HG02885 (cell line): ENCODE results near the gene PRODH.
"Not testable (repeated sequence)": the region's sequence is repeated elsewhere in the genome, so short reads cannot be mapped to it uniquely, and the experiment has no call there.

Experiments used
- ATAC-seq: cut with Tn5 transposase; IDR thresholded peaks from one replicate; pipeline ENCODE4 v1.9.1; 2021; ENCODE audit warnings: mild to moderate bottlenecking; ENCODE audit not compliant: unreplicated experiment, poor library complexity

Gene PRODH

DNA sequence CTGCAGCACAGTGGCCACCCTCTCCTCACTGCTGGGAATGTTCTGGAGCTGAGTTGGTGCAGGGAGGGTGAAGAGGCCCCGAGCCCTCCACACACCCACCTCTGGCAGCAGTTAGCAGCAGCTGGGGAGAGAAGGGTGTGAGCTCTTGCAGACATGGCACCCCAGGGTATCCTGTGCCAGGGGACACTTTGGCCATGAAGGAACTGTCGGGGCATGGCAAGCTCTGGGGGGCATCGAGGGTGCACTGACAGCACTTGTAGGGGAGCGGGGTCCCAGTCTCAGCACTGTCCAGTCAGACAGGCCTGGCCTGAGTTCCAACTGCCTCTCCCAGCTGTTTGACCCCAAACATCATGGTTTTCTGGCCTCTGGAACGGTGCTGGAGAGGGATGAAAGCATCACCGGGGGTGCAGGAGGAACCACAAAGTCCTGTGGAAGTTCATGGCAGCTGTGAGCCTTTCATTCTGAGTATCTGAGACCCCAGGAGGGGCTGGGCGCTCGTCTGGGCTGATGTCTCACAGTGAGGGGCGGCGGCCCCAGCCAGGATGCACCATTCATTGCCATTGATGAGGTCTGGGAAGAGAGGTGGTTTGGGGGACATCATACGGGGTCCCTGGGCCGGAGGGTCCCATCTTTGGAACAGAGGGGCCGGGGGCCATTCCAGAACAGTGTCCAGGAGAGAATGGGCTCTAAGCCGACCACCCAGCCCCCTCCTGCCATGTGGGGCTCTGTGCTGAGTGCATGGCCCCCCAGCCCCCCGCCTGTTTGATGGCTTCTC, 20.2 kb upstream of the PRODH start:
- not testable (repeated sequence) for ATAC-seq

DNA sequence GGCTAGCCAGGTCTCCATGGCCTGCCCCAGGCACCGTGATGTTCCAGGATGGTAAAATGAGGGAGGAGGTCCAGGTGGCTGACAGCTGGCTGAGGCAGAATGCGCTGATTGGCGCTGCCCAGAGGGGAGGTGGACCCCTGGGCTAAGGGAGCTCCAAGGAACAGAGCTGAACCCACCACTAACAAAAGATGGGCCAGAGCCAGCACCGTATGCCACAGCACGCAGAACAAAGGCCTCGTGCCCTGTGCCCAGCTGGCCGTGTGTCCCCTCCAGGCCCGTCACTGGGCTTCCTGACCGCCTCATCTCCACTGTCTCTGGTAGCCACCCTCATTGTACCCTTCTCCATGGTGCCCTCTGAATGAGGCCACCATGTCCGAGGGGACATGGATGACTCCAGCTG, 19.6 kb upstream of the PRODH start:
- ATAC-seq = no peak

DNA sequence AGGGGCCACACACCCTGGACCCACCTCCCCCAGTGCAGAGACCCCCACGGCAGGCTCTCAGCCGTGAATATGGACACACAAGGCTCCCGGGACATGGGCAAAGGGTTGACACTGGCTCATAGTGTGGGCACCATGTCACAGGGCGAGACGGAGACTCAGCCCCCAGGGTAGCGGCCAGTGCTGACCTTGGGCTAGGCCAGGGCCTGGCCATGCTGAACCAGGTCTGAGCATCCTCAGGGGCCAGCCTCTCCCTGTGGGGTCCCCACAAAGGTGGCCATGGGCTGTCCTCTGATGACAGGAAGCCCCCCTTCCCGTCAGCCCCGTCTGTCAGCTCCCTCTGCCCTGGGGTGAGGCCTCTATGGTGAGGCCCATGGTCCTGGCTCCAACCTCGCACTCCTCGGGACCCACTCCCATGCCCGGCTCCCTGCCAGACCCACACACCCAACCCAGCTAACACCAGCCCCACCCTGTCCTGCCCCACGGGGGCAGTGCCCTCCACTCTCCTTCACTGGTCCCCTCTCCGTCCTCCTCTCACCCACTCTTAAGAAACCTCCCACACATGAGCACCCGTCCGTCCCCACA, 19.0 kb upstream of the PRODH start:
- ATAC-seq = no peak

DNA sequence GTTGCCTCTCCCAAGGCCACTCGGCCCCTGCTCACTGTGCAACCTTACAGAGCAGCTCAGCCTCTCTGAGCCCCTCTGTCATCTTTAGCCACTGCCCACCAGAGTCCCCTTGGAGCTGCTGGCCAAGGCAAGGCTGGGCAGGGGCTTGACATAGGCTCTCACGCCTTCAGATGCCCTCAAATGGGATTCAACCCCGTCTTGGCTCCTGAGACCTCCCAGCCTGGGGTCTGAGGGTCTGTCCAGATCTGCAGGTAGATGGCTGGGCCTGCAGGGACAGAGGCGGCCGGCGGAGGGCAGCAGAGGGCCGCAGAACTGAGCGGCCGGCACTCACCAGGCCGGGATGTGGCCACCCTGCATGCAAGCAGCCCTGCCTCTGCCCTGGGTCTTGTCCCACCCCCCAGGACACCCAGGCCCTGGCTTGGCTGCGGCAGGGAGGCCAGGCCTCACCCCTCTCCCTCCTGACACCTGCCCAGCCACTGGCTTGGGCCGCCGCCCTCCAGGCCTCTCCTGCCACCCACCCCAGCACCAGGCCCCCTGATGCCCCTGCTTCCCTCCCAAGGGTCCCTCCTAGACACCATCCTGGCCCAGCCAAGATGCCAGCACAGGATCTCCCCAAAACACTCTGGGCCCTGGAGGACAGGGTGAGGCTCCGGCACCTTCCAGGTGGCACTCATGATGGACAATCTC, 18.4 kb upstream of the PRODH start:
- peak; percentile 62 for ATAC-seq

DNA sequence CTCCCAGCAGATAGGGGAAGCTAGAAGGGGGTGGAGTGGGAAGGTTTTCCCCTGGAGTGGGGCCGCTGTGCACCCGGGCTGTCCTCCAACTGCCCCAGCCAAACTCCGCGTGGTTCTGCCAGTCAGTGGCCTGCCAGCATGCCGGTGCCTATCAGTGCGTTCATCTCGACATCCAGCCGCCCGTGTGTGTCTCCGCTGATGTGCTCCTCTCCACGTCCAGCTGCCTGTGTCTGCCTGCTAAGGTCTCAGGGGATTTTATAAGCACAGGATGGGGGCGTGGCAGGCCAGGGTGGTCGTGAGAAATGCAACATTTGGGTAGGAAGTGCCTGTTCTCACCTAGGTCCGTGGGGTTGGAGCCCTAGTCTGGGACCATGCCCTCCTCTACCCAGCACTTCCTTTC, 17.0 kb upstream of the PRODH start:
- not testable (repeated sequence) for ATAC-seq

DNA sequence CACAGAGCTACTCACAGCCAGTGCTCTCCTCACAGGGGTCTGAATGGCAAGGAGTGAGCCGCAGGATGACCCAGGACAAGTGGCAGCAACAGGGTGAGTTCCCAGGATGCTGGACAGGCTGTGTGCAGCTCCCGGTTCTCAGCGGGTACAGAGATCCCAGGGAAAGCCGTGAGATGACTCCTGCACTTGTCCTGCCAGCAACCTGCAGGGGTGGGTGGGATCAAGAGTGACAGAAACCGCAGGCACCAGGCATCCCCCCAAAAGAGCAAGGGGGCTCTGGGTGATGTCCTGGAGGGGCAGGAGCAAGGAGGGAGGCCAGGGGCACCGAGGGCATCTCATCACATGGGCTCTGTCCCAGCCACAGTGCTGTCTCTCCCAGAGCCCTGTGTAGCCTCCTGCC, 15.9 kb upstream of the PRODH start:
- ATAC-seq = no peak

DNA sequence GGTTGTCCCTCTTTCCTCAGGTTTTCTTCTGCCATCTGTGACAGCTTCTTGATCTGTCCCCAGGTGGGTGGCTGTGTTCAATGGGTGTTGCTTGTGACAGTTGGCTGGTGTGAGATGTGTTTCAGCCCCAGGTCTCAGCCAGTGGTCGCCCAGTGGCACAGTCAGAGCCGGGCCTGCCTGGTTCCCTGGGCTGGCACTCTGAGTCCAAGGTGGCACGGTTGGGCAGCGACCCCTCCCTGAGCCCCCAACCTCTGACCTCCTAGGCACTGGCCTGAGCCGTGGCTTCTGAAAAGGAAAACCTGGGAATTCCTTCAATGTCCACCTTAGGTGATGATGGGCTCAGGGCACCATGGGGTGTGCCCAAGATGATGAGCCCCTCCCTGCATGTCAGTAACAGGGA, 14.0 kb upstream of the PRODH start:
- no peak for ATAC-seq

DNA sequence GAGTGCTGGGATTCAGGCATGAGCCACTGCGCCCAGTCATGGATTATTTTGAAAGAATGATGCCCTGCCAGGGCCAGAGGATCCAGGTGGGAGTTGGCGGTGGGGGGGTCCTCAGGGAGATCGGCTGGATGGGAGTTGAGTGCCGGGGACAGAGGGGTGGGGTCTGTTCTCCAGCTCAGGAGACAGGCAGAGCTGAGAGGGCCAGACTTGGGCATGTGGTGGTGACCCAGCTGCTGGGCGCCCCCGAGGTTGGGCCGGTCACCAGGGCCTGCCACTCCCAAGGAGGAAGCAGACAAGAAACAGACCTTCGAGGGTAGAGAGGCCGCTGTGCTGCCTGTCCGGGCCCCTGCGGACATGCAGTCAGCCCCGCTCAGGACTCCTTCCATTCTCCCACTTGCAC, 11.8 kb upstream of the PRODH start:
- ATAC-seq = no peak

DNA sequence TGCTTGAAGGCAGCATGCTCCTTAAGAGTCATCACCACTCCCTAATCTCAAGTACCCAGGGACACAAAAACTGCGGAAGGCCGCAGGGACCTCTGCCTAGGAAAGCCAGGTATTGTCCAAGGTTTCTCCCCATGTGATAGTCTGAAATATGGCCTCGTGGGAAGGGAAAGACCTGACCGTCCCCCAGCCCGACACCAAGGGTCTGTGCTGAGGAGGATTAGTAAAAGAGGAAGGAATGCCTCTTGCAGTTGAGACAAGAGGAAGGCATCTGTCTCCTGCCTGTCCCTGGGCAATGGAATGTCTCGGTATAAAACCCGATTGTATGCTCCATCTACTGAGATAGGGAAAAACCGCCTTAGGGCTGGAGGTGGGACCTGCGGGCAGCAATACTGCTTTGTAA, 11.0 kb upstream of the PRODH start:
- ATAC-seq = not testable (repeated sequence)

DNA sequence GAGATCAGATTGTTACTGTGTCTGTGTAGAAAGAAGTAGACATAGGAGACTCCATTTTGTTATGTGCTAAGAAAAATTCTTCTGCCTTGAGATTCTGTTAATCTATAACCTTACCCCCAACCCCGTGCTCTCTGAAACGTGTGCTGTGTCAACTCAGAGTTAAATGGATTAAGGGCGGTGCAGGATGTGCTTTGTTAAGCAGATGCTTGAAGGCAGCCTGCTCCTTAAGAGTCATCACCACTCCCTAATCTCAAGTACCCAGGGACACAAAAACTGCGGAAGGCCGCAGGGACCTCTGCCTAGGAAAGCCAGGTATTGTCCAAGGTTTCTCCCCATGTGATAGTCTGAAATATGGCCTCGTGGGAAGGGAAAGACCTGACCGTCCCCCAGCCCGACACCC, 2.6 kb upstream of the PRODH start:
- not testable (repeated sequence) for ATAC-seq

DNA sequence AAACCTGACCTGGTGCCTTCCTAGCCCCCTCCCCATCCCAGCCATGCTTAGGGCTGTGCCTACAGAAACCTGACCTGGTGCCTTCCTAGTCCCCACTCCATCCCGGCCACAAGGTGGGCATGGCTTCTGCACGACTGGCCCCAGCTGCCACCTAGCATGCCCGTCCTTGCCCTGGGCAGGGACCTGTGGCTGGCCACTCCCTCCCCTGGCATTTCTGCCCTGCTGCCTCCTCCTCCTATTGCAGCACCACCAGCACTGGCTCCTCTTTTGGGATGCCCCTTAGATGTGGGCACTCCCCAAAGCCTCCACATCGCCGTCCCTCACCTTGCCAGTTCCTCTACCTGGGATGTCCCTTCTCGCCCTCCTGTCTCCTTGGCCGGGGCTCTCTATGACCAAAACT, 1.4 kb downstream of the PRODH start:
- ATAC-seq = not testable (repeated sequence)

DNA sequence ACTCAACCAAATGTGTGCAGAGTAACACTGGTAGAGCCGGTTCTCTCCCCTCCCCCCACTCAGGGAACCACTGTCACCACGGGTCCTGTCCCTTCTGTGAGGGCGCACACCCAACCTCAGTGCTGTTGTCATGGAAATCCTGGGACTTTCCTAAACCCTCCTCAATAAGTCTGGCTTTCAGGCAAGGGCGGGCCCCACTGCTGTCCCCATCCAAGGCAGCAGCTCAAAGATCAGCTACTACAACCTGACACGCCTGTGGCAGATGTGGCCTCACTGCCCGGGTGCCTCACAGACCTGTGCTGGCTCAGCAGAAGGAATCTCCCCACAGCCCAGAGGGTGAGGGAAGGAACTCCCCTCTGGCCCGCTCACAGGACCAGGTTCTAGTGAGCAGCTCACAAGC, 2.2 kb downstream of the PRODH start:
- no peak for ATAC-seq

DNA sequence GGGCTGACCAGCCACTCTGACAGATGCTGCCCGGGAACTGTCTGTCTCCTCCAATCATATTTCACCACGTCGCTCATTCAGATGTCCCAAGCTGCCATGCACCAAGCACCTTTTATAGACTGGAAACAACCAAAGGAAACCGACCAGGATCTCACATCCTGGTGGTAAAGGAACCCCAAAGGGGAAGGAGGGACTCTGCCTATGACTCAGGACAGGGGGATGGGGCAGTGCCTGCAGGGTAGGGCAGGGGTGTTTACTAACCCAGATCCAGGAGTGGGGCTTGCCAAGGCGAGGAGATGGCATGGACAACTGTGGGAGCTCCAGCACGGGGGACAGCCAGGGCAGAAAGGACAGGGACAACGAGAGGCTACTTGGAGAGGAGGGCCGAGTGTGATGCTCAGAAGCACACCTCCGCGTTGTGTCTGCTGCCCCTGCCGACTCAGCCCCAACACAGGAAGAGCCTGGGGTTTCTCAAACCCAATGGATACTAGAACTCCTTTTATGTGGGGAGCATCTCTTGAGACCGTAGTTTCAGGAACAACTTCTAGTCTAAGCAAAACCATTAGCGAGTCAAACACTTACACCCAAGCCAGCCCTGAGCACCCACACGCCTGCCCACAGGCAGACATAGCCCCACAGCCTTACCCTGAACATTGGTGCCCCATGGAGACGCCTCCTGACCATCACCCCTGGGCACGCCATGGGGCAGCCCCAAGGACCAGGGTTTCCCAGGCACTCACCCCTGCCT, 4.0 kb downstream of the PRODH start:
- no peak for ATAC-seq

DNA sequence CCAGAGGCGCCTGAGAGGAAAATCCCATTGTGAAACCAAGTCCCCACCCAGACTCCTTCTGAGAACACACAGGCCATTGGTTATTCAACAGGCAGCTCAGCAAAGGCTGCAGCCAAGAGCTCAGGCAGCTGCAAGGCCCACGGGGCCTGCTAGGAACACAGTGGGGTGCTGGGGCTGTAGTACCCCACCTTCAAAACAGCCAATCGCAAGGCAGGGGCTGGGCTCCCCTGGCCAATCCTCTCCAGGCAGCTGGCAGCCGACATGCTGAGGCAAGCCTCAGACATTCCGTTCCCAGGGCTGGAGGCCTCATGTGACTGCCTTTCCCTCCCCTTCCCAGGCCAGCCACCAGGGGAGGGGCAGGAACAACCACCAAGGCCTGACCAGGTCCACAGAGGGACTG, 6.6 kb downstream of the PRODH start:
- no peak for ATAC-seq

DNA sequence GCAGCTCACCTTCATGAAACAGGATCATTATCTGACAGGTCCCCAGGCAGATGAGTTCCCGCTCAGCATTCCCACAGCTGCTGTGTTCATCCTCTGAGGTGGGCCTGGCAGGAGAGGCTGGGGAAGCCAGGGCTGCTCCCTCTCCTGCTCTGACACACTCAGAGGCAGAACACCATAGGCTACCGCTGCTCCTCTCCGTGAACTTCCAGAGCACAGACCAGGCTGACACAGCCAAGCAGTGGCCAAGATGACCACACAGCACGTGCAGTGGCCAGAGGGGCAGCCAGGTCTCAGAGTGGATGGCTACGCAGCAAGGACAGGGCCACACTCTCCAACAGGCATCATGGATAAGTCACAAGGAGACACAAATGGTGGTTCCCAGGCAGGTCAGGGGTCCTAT, 8.5 kb downstream of the PRODH start:
- no peak for ATAC-seq

DNA sequence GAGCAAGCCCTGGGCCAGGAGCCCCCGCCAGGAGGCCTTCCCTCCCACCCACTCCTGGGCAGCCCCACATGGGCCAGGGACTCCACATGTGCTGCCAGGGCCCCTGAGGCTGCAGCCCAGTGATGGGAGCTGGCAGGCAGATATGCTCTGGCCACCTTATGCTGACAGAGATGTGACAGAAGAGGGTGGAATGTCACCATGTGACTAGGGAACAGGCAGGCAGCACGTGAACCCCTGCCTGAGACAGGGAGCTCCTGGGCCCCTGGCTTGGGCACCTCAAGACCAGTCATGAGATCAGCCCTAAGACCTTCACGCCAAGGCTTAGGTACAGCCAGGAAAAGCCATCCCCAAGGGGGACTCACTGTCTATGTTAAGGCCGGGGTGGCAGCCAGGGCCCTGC, 9.1 kb downstream of the PRODH start:
- no peak for ATAC-seq

DNA sequence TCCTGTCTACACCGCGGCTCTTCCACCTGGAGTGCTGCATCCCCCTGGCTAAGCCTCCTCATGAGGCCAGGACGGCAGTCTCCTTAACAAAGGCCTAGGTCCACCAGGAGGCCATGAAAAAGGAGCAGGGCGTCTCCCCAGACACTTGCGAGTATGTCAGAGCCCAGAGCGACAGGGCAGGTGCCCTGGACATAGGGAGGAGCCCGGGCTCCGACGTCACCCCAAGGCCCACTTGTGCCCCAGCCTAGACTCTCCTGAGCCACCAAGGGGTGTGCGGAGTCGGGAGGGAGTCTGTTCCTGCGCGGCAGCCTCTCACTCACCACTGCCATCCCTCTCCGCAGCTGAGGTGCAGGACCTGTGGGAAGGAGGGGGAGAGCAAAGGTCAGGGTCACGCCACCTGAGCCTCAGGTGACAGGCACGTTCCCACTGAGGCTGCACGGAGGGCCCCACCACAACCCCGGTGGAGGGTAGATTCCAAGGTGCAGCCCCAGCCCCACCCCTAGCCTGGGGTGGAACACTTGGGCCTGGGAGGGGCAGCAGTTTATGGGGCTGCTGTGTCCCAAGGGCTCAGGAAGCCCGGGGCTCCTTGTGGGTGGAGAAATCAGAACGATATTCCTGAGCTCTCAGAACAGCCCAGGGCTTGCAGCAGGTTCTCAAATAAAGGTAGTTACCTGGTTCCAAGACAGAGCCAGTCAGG, 10.6 kb downstream of the PRODH start:
- no peak for ATAC-seq

DNA sequence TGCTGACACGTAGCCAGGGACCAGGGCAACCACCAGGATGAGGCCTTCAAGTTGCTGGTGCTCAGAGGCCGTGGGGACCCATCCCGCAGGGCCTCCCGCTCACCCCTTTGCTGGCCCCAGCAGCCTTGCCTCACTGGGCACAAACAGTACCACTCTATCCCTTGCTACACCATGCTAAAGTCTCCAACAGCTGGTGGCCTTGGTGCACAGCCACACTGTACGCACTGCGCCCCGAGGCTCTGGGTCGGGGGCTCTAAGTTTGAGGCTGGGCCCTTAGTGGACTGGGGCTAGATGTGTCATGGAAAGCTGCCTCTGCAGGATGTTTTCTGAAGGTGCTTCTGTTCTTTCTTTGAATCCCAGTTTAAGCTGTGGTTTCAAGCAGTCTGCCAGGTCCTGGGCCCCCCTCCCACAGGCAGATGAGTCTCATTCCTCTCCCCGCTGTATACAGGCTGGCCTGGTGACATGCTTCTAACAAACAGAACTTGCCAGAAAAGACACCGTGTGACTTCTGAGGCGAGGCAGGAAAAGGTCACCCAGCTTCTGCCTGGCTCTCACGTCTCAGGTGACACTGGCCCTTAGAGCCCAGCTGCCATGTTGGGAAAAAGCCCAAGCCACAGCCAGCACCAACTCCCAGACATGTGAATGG, 15.7 kb downstream of the PRODH start:
- ATAC-seq = not testable (repeated sequence)

DNA sequence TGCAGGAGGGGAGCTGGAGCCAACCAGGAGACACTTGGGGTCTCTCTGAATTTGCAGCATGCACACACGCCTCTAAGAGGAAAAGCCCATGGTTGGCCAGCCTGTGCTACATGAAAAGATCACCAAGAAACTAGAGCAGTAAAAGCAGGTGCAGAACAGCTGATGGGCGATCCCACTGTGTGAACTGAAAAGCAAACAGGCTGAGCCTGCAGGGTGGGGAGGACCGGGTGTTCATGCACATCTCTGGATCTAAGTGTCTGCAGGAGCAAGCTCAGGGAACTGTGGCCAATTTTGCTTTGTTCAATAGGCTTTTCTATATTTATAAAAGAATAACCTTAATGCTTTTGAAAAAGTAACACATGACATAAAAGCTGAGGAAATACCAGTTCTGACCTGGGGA, 18.3 kb downstream of the PRODH start:
- ATAC-seq = not testable (repeated sequence)

DNA sequence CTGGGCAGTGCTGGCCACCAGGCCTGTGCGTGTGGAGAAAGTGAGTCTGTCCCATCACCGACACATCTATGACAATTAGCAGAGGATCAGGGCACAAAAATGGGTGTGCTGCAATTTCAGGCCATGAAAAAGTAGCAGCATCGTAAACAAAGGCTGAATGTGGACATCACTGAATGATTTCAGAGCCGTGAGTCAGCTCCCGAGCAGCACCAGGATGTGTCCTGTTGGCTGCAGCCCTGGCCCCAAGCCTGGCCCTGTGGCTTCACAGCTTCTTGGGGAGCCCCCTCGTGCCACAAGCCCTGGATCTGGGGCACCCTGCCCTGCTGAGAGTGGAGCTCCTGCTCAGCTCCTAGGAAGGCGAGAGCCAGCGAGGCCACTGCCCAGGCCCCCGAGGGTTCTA, 20.5 kb downstream of the PRODH start:
- ATAC-seq = not testable (repeated sequence)
